Activated T-cell treated with anti-CD3 and anti-CD28 coated beads, Interleukin-2, amount 50 U/mL, for 1 hour (primary cell): ENCODE data around the gene HOXD10.

Source experiments
- DNase-seq: peaks from one replicate; pipeline ENCODE4 v3.0.0-alpha.2; 2020

HOXD10 gene

GRCh38 chr2:176123411-176124109, 7.0 kb downstream of the HOXD10 start:
- no peak for DNase-seq

- no peak for DNase-seq
These were observed 7.8 kb downstream of the HOXD10 start for GRCh38 chr2:176124110-176124946.

GRCh38 chr2:176124947-176125771, 8.6 kb downstream of the HOXD10 start:
- DNase-seq, result no peak

GRCh38 chr2:176125772-176126054, 9.1 kb downstream of the HOXD10 start:
- no peak for DNase-seq

GRCh38 chr2:176126929-176127773, 10.6 kb downstream of the HOXD10 start:
- DNase-seq, result peak; percentile 66

- no peak for DNase-seq
These were observed 11.1 kb downstream of the HOXD10 start for GRCh38 chr2:176127774-176128072.

- DNase-seq, result no peak
These were observed 11.8 kb downstream of the HOXD10 start for GRCh38 chr2:176128172-176128981.

GRCh38 chr2:176128982-176129796, 12.6 kb downstream of the HOXD10 start, which contains the start of gene HOXD8:
TSS of gene HOXD8 (plus strand) at chr2:176129705. CDS start at chr2:176130367, 662 bp downstream.
- no peak for DNase-seq

GRCh38 chr2:176129813-176130146, 13.2 kb downstream of the HOXD10 start:
- no peak for DNase-seq

- peak; percentile 42 for DNase-seq
These were observed 13.8 kb downstream of the HOXD10 start for GRCh38 chr2:176130147-176130956.

GRCh38 chr2:176130957-176131847, 14.6 kb downstream of the HOXD10 start:
- no peak for DNase-seq

- no peak for DNase-seq
These were observed 15.2 kb downstream of the HOXD10 start for GRCh38 chr2:176131848-176132158.

- no peak for DNase-seq
These were observed 15.9 kb downstream of the HOXD10 start for GRCh38 chr2:176132205-176133171.

- DNase-seq, result no peak
These were observed 16.8 kb downstream of the HOXD10 start for GRCh38 chr2:176133389-176133788.

- DNase-seq, result no peak
These were observed 17.5 kb downstream of the HOXD10 start for GRCh38 chr2:176134035-176134434.

- no peak for DNase-seq
These were observed 18.5 kb downstream of the HOXD10 start for GRCh38 chr2:176135035-176135440.

GRCh38 chr2:176136374-176137251, 20.0 kb downstream of the HOXD10 start:
- no peak for DNase-seq
